Neuronal stem cell (in vitro differentiated cells): Measurements from ENCODE around the gene SMPD3.

Source experiments
- DNase-seq: peaks from one replicate; pipeline ENCODE4 v3.0.0-alpha.2; 2013; ENCODE audit warnings: low spot score
- H2AFZ ChIP-seq: one replicate; pipeline ENCODE4 v1.6.1; 2013; ENCODE audit warnings: mild to moderate bottlenecking, low read length, inconsistent platforms
- H2AK5ac ChIP-seq: 2 replicates; pipeline ENCODE4 v1.6.1; 2013; ENCODE audit warnings: low read depth, mild to moderate bottlenecking, inconsistent platforms, low read length, moderate library complexity, mixed read lengths
- H2BK120ac ChIP-seq: 2 replicates; pipeline ENCODE4 v1.6.1; 2013; ENCODE audit warnings: low read depth, mild to moderate bottlenecking, inconsistent platforms, low read length, moderate library complexity, mixed read lengths
- H2BK12ac ChIP-seq: one replicate; pipeline ENCODE4 v1.6.1; 2013; ENCODE audit warnings: low read length, inconsistent platforms
- H2BK15ac ChIP-seq: 2 replicates; pipeline ENCODE4 v1.6.1; 2013; ENCODE audit warnings: mild to moderate bottlenecking, low read length, inconsistent platforms, mixed read lengths
- H2BK5ac ChIP-seq: one replicate; pipeline ENCODE4 v1.6.1; 2013; ENCODE audit warnings: inconsistent platforms, mild to moderate bottlenecking, low read length, moderate library complexity
- H3K14ac ChIP-seq: one replicate; pipeline ENCODE4 v1.6.1; 2013; ENCODE audit warnings: low read length, inconsistent platforms
- H3K18ac ChIP-seq: 2 replicates; pipeline ENCODE4 v1.6.1; 2013; ENCODE audit warnings: low read length, inconsistent platforms
- H3K23ac ChIP-seq: 2 replicates; pipeline ENCODE4 v1.6.1; 2013; ENCODE audit warnings: low read depth, mild to moderate bottlenecking, mixed read lengths, low read length, inconsistent platforms; ENCODE audit not compliant: poor library complexity
- H3K27ac ChIP-seq: replicated peaks from 3 replicates; pipeline ENCODE4 v1.5.1; 2013; ENCODE audit warnings: low read length, inconsistent platforms
- H3K27me3 ChIP-seq, 3 experiments: 2 replicates each; pipeline ENCODE4 v1.6.1; 2013; ENCODE audit warnings: low read length in 3 of 3, mild to moderate bottlenecking in 2 of 3, inconsistent platforms in 1 of 3, low read depth in 1 of 3, mixed read lengths in 1 of 3, moderate library complexity in 1 of 3; ENCODE audit not compliant: control insufficient read depth in 3 of 3, insufficient read depth in 3 of 3
- H3K36me3 ChIP-seq, 2 donors: replicated peaks in 1 of 2; 2 replicates each; pipeline ENCODE4 v1.6.1; 2013; ENCODE audit warnings: low read length in 2 of 2; ENCODE audit not compliant: control insufficient read depth in 2 of 2, insufficient read depth in 2 of 2
- H3K4ac ChIP-seq: 2 replicates; pipeline ENCODE4 v1.6.1; 2013; ENCODE audit warnings: inconsistent platforms, mild to moderate bottlenecking, low read length, moderate library complexity
- H3K4me1 ChIP-seq, 2 donors: 1 replicate in 1 of 2; 2 replicates in 1 of 2; pipeline ENCODE4 v1.6.1; 2013; ENCODE audit warnings: low read length in 2 of 2, low read depth in 1 of 2; ENCODE audit not compliant: control insufficient read depth in 2 of 2, insufficient read depth in 1 of 2
- H3K4me2 ChIP-seq: one replicate; pipeline ENCODE4 v1.6.1; 2013; ENCODE audit warnings: mild to moderate bottlenecking, low read length, inconsistent platforms; ENCODE audit not compliant: insufficient read depth, poor library complexity, severe bottlenecking
- H3K4me3 ChIP-seq, 2 donors: 2 replicates each; pipeline ENCODE4 v1.5.1; 2013; ENCODE audit warnings: low read length in 2 of 2, mild to moderate bottlenecking in 2 of 2, inconsistent platforms in 1 of 2, moderate library complexity in 1 of 2
- H3K79me1 ChIP-seq: one replicate; pipeline ENCODE4 v1.6.1; 2013; ENCODE audit warnings: low read depth, mild to moderate bottlenecking, inconsistent platforms, low read length, moderate library complexity
- H3K9ac ChIP-seq: one replicate; pipeline ENCODE4 v1.6.1; 2013; ENCODE audit warnings: mild to moderate bottlenecking, low read depth, low read length, inconsistent platforms; ENCODE audit not compliant: poor library complexity
- H3K9me3 ChIP-seq, 2 donors: replicated peaks in 1 of 2; 2 replicates each; pipeline versions ENCODE3 to v1.6.1; 2013; ENCODE audit warnings: low read length in 2 of 2, mild to moderate bottlenecking in 2 of 2, inconsistent platforms in 1 of 2, low read depth in 1 of 2, mixed read lengths in 1 of 2, moderate library complexity in 1 of 2; ENCODE audit not compliant: control insufficient read depth in 2 of 2, insufficient read depth in 1 of 2
- H4K8ac ChIP-seq: one replicate; pipeline ENCODE4 v1.6.1; 2013; ENCODE audit warnings: low read depth, mild to moderate bottlenecking, inconsistent platforms, low read length, moderate library complexity
- H4K91ac ChIP-seq: one replicate; pipeline ENCODE4 v1.6.1; 2013; ENCODE audit warnings: low read length, low read depth, mild to moderate bottlenecking, inconsistent platforms; ENCODE audit not compliant: poor library complexity
- WGBS, 2 donors: extraction: QIAGEN DNeasy Blood & Tissue Kit; methylation state at CpG; one replicate each; pipeline ENCODE4 v1.1.7; 2013; ENCODE audit warnings: missing lambda C conversion rate in 2 of 2, mixed read lengths in 1 of 2; ENCODE audit not compliant: insufficient read length in 2 of 2, insufficient replicate concordance in 1 of 2; ENCODE audit errors: extremely low coverage in 2 of 2; 5-methylcytosine and 5-hydroxymethylcytosine counted together

Gene SMPD3

DNA sequence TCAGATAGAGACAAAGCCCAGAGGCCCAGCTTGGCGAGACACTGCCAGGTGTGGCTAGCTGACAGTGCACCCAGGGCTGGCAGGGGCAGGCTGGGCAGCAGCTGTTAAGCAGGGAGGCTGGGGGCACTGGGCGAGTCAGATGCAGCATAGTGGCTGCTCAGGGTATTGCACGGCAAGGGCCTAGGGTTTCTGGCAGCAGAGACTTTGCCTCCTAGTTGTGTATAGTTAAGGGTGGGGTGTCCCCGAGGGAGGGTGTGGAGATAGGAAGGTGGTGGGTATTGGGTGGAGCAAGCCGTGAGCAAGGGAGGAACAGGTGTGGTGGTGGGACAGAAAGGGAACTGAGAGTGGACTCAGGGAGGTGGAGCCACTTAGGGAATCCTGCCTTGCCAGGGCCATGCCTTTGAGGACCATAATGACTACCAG is 66.0 kb downstream of the SMPD3 start:
- WGBS, 2 donors: no CpG with 5 or more reads among the region's 5 CpGs

DNA sequence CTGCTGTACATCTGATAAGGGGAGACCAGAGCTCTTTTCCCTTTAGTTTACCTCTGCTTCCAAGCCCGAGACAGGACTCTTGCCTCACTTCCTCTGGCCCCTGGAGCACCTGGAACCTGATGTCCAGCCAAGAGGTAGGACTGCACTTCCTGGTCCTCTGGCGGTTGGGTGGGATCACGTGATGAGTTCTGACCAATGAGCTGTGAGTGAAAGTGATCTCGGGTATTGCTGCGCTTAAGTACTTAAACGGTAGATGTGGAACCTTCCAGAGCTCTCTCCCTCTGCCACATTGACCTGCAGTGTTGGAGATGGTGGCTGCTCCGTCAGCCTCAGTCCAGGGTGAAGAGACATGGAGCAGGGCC is 67.0 kb downstream of the SMPD3 start:
- Histone ChIP-seq H4K8ac (no peak overlapping the region), H3K36me3 (no peaks in the 10 kb centered on the region)

More for the DNA sequence above, 66.0 kb downstream of the SMPD3 start:
- Histone ChIP-seq H3K27me3 (peaks cover 0 to 42% (median 2%) of the 10 kb centered on the region in 3 experiments), H2BK15ac (peak overlapping the region; percentile 51), H3K4me1 (peaks cover 13 to 16% of the 10 kb centered on the region in 2 donors), H2BK5ac (no peak overlapping the region), H3K4me2 (no peak overlapping the region), H3K9ac (no peak overlapping the region), H3K36me3 (no peaks in the 10 kb centered on the region), H2BK120ac (peak overlapping the region; percentile 1), H3K79me1 (no peaks in the 10 kb centered on the region), H2AFZ (no peak overlapping the region), H3K23ac (no peak overlapping the region), H2BK12ac (no peak overlapping the region), H3K14ac (no peak overlapping the region), H4K91ac (no peak overlapping the region), H2AK5ac (peak overlapping the region; percentile 51), H4K8ac (peak overlapping the region; percentile 21), H3K27ac (no peak overlapping the region), H3K4ac (no peak overlapping the region), H3K9me3 (no peaks in the 10 kb centered on the region), H3K4me3 (no peak overlapping the region), H3K18ac (no peak overlapping the region)
- no peak for DNase-seq

DNA sequence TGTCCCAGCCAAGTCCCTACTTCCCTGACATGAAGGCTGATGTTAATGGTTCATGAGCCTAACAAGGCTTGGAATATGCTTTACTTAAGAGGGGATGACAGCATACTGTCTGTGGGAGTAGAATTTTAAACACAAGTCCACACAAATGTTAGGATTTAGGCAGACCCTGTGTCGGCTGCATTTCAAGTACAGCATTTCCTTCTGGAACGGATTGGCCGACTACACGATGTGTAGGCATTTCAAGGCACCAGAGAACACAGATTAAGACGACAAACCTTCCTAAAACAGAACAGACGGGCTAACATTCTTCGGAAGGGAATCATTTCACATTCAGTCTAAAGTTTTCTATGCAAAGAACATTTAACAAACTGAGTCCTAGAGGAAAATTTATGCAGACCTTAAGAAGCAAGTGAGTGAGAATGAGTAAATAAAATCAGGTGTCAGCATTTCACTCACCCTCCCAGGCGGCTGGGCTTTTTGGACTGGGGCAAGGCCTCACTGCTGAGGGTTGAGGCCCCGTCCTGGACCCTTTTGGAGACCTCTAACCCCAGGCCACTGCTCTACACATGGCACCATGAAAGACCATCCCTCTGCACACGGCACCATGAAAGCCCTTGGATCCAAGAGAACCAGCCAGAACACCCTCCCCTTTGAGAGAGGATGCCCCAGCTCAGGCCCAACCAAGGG is 67.5 kb downstream of the SMPD3 start:
- H2BK120ac ChIP-seq: no peak overlapping the region
- no peak overlapping the region for H3K18ac ChIP-seq
- H3K79me1 ChIP-seq: no peaks in the 10 kb centered on the region
- peak overlapping the region; percentile 1 for H2AK5ac ChIP-seq
- H3K23ac ChIP-seq: no peak overlapping the region
- peaks cover 0 to 54% (median 2%) of the 10 kb centered on the region in 3 experiments for H3K27me3 ChIP-seq
- no peak for DNase-seq
- H2BK15ac ChIP-seq: no peak overlapping the region
- H4K8ac ChIP-seq: no peak overlapping the region
- WGBS, 2 donors: no CpG with 5 or more reads among the region's 10 CpGs
- no peak overlapping the region for H2BK5ac ChIP-seq
- peaks cover 13 to 24% of the 10 kb centered on the region in 2 donors for H3K4me1 ChIP-seq
- peak overlapping the region; percentile 14 for H4K91ac ChIP-seq
- no peak overlapping the region for H2BK12ac ChIP-seq
- H3K9ac ChIP-seq: no peak overlapping the region
- H3K14ac ChIP-seq: no peak overlapping the region
- no peaks in the 10 kb centered on the region for H3K36me3 ChIP-seq
- no peak overlapping the region for H3K4me3 ChIP-seq
- no peak overlapping the region for H3K4ac ChIP-seq
- H2AFZ ChIP-seq: no peak overlapping the region
- H3K9me3 ChIP-seq: no peaks in the 10 kb centered on the region
- H3K27ac ChIP-seq: no peak overlapping the region
- no peak overlapping the region for H3K4me2 ChIP-seq

More for the DNA sequence above, 67.0 kb downstream of the SMPD3 start:
- Histone ChIP-seq H3K4me3 (no peak overlapping the region), H3K18ac (no peak overlapping the region), H2BK5ac (no peak overlapping the region), H3K79me1 (no peaks in the 10 kb centered on the region), H3K9ac (no peak overlapping the region), H2BK15ac (no peak overlapping the region), H4K91ac (no peak overlapping the region), H2AK5ac (peak overlapping the region; percentile 1), H3K4ac (no peak overlapping the region), H3K23ac (no peak overlapping the region), H3K4me1 (peaks cover 13 to 19% of the 10 kb centered on the region in 2 donors), H3K27ac (no peak overlapping the region), H3K27me3 (peaks cover 0 to 48% (median 2%) of the 10 kb centered on the region in 3 experiments), H3K4me2 (no peak overlapping the region), H2BK12ac (no peak overlapping the region), H3K14ac (no peak overlapping the region), H3K9me3 (no peaks in the 10 kb centered on the region), H2BK120ac (no peak overlapping the region), H2AFZ (no peak overlapping the region)
- no peak for DNase-seq
- WGBS, 2 donors: no CpG with 5 or more reads among the region's 7 CpGs

DNA sequence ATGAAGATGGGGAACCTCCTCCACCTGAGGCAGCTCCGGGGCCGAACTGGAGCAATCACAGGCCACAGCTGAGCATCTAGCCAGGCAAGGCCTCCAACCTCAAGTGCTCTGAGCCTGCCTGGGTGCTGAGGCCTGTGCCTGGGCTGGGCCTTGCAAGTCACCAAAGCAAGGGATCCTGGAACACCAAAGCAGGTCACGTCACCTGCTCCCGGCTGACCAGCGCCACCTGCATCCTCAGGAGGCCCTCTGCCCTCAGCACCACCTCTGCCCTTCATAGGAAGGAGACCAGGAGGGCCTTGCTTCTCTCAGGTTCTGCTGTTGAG is 68.0 kb downstream of the SMPD3 start:
- Histone ChIP-seq H2BK5ac (no peak overlapping the region), H3K79me1 (no peaks in the 10 kb centered on the region), H3K27me3 (peaks cover 0 to 59% (median 2%) of the 10 kb centered on the region in 3 experiments), H3K9ac (no peak overlapping the region), H3K14ac (no peak overlapping the region), H2AFZ (no peak overlapping the region), H3K36me3 (no peaks in the 10 kb centered on the region), H3K4ac (no peak overlapping the region), H3K4me3 (no peak overlapping the region), H3K18ac (peak overlapping the region; percentile 29), H3K4me1 (peaks cover 13 to 27% of the 10 kb centered on the region in 2 donors), H3K4me2 (no peak overlapping the region), H3K23ac (peak overlapping the region; percentile 6), H2BK12ac (no peak overlapping the region), H3K9me3 (no peaks in the 10 kb centered on the region), H2BK15ac (no peak overlapping the region), H4K8ac (no peak overlapping the region), H2AK5ac (peak overlapping the region; percentile 20), H4K91ac (peak overlapping the region; percentile 14), H2BK120ac (no peak overlapping the region), H3K27ac (no peak overlapping the region)
- no peak for DNase-seq
- WGBS, 2 donors: no CpG with 5 or more reads among the region's 5 CpGs
